G401 (cell line): ENCODE measurements around the gene C7orf33. TPM values are rescaled to one million over a fixed set of nuclear protein-coding genes. Genes with fewer than 3 reads are reported as not detected.
"Not testable (repeated sequence)": the region's sequence is repeated elsewhere in the genome, so short reads cannot be mapped to it uniquely, and the experiment has no call there.

Source experiments
- DNase-seq: peaks from one replicate; pipeline ENCODE4 v3.0.0-alpha.2; 2015; ENCODE audit warnings: low spot score
- in situ Hi-C: cut with HindIII; loops from 2 replicates; pipeline ENCODE4 v1.10.0; 2016; ENCODE audit warnings: low sequenced_read_pairs, mixed read lengths
- total RNA-seq: library from RNA; depleted of rRNA; stranded (reverse); fragments of >200 nt; shearing (Covaris generic); gene quantifications from 2 replicates; pipeline ENCODE4 v1.2.3, GENCODE V29; 2014; rRNA removed

The C7orf33 gene
- total RNA-seq: not detected in 2 replicates

DNA sequence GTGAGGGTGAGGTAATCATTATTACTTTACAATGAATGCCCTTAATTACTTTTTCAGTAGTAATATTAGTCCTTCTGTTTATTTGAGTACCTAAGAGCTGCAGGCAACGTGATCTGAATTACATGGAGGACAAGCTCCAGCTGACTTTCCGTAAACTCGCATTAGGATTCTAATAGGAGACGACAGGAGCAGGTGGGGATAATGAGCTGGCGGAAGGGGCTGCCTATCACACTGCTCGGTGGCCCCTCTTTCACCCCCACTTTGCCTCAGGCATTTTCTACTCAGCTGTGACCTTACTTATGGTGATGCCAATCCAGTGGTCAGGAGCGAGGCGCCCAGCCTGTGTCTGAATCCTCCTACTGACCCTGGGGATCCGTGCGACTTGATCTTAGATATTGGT is at the start of gene C7orf33:
Gene C7orf33, plus strand, starts transcription at position 296 of the 400 bp plus-strand sequence. CDS start 160 bp downstream, outside the sequence.
- in situ Hi-C loops: no loop called here
- DNase-seq: no peak

GRCh38 chr7:148541891-148542504 is 48.6 kb upstream of the C7orf33 start:
- in situ Hi-C loops: no loop called here
- no peak for DNase-seq

DNA sequence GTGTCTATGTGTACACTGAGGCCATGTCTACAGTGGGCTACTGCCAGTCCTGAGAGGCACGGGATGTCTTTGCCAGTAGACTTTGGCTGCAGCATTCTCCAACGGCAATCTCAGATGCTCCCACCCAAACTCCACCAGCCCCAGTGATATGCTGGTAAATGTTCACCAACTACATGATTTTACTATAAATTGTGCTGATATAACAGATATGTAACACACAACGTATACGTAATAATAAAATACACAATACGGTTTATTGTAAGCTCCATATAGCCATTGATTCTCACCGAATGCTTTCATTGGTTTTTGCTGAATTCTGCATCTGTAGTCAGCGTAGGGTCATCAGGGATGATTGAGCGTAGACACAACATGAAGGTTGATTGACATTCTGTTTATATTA is 47.3 kb upstream of the C7orf33 start:
- DNase-seq: no peak
- in situ Hi-C loops: no loop called here

GRCh38 chr7:148545172-148545571 is 45.4 kb upstream of the C7orf33 start:
- in situ Hi-C loops: no loop called here
- no peak for DNase-seq

DNA sequence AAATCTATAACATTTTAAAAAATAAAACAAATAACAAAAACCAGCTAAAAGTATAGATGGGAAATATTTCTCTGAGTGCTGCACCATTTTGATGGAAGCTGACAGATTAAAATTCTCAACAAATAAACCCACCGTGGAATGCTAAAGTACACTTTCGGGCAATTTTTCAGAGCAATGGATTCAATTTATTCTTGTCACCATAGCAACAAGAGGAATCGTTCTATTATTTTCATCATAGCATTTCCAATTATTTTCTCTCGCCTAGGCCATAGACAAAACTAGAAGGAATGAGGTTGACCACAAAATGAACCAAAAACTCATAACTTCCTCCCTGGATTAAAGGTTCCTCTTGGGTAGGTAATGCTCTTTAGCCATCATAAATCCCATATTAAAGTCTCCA is 44.6 kb upstream of the C7orf33 start:
- DNase-seq: no peak
- in situ Hi-C loops: no loop called here

GRCh38 chr7:148546857-148547256 is 43.7 kb upstream of the C7orf33 start:
- DNase-seq: no peak
- in situ Hi-C loops: no loop called here

DNA sequence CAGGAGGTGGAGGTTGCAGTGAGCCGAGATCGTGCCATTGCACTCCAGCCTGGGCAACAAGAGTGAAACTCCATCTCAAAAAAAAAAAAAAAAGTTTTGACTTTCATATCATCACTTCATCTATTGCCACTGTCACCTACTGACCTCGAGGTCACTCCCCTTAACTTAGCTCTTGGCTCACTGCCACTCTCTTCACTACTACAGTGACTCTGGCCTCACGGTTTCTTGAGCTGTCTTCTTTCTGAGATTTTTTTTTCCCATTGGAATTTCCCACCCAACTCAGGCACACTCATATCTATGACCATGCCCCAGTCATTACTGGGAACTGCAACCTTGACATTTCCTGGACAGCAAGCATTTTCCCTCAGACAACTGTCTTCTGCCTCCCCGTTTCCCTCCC is 42.6 kb upstream of the C7orf33 start:
- DNase-seq: no peak
- in situ Hi-C loops: no loop called here

GRCh38 chr7:148553979-148554378 is 36.6 kb upstream of the C7orf33 start:
- DNase-seq: no peak
- in situ Hi-C loops: no loop called here

GRCh38 chr7:148556892-148557291 is 33.7 kb upstream of the C7orf33 start:
- in situ Hi-C loops: no loop called here
- no peak for DNase-seq

DNA sequence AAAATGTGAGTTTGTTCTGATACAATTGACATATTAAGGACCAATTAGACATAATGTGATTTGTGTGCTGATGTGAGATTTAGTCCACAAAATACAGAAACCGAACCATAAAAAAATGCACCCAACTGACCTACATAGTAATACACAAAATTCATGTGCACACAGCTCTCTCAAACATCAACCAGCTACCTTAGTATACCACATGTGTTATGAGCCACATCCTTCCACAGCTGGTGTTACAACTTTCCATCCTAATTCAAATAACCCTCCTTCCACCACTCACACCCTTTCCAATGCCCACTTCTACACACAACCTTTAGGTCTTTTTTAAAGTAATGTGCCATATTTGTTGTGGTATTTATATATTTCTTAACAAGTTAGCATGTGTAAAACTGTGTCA is 31.7 kb upstream of the C7orf33 start:
- in situ Hi-C loops: no loop called here
- DNase-seq: no peak

DNA sequence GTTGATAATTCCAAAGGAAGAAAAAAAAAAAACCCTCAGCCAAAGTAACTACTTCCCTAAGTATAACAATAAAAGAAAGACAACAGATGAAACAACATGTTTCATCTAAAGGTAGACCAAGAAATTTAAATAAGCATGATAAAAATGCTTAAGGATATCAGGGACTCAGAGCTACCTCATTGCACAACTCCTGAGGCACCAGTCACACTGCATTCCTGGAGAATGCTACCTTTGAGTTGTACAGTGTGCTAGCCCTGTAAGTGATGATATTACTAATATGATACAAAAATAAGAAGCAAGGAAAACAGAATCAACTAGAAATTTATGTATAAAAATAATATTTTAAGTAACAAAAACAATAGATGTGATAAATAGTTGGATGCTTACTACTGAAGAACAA is 29.5 kb upstream of the C7orf33 start:
- in situ Hi-C loops: no loop called here
- DNase-seq: no peak

GRCh38 chr7:148563583-148564274 is 26.8 kb upstream of the C7orf33 start:
- in situ Hi-C loops: no loop called here
- DNase-seq: no peak

GRCh38 chr7:148564275-148564951 is 26.2 kb upstream of the C7orf33 start:
- in situ Hi-C loops, DNase-seq: not testable (repeated sequence)

DNA sequence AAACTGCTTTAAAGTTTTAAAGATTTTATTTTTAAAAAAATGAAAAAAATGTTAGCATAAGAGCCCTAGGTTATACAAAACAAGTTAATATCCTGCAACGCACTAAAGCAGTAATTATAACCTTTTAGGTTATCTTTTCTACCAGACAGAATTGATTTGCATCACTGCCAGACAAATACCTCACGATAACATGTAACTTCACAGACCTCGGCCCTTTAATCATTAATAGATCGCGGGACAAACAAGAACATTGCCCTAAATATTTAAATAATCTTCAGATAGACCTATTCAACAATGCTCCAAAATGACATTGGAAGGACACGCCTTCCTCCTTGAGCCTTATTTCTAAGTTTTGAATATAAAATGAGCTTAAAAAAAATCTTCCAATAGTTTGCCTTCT is 23.8 kb upstream of the C7orf33 start:
- in situ Hi-C loops: no loop called here
- no peak for DNase-seq

GRCh38 chr7:148567524-148567923 is 23.0 kb upstream of the C7orf33 start:
- in situ Hi-C loops: no loop called here
- no peak for DNase-seq

DNA sequence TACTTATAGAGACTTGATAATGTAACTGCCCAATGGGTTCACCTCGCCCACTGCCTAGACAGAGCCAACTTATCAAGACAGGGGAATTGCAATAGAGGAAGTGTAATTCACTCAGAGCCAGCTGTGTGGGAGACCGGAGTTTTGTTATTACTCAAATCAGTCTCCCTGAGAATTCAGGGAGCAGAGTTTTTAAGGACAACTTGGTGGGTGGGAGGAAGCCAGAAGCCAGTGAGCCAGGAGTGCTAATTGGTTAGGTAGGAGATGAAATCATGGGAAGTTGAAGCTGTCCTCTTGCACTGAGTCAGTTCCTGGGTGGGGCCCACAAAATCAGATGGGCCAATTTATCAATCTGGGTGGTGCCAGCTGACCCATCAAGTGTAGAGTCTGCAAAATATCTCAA is 20.1 kb upstream of the C7orf33 start:
- DNase-seq: no peak
- in situ Hi-C loops: no loop called here

DNA sequence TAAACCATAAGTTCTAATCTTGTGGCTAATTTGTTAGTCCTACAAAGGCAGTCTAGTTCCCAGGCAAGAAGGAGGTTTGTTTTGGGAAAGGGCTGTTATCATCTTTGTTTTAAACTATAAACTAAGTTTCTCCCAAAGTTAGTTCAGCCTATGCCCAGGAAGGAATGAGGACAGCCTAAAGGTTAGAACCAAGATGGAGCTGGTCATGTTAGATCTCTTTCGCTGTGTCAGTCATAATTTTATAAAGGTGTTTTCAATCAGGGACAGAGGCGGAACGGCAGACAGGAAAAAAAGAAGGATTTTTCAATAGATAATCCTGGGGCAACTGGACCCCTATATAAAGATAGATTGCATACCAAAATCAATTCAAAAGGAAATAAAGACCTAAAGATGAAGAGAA is 19.6 kb upstream of the C7orf33 start:
- in situ Hi-C loops, DNase-seq: not testable (repeated sequence)

GRCh38 chr7:148571381-148571780 is 19.2 kb upstream of the C7orf33 start:
- no peak for DNase-seq
- in situ Hi-C loops: no loop called here

DNA sequence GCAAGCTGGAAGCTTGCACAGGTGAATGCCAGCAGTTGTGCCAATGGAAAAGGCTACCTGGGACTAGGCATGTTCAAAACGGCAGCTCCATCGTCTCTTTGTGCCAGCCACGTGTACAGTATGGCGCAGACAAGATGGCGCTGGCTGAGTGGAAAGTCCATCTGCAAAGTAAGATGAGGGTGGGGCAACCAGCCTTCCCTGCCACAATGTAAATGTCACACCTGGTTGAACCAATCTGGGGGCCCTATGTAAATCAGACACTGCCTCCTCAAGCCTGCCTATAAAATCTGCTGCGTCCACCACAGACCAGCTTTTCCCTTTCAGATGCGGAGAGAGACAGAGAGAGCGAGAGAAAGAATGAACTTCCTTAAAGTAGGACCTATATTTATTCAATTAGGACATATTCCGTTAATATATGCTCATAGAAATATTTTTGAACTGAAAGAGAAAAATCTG is 18.5 kb upstream of the C7orf33 start:
- no peak for DNase-seq
- in situ Hi-C loops: no loop called here

DNA sequence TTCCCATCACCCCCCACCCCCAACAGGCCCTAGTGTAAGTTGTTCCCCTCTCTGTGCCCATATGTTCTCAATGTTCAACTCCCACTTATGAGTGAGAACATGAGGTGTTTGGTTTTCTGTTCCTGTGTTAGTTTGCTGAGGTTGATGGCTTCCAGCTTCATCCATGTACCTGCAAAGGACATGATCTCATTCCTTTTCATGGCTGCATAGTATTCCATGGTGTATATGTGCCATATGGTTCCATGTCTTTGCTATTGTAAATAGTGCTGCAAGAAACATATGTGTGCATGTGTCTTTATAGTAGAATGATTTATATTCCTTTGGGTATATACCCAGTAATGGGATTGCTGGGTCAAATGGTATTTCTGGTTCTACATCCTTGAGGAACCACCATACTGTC is 17.0 kb upstream of the C7orf33 start:
- DNase-seq, in situ Hi-C loops: not testable (repeated sequence)
